Measurements from ENCODE around the gene PAK1. TPM values are rescaled to one million over a fixed set of nuclear protein-coding genes. Genes with fewer than 3 reads are reported as not detected.

The PAK1 gene
- total and polyA plus RNA-seq, 2 donors (not counting 1 experiment from before 2014, with no cell fraction given) = 11.9 to 23.4 TPM

DNA sequence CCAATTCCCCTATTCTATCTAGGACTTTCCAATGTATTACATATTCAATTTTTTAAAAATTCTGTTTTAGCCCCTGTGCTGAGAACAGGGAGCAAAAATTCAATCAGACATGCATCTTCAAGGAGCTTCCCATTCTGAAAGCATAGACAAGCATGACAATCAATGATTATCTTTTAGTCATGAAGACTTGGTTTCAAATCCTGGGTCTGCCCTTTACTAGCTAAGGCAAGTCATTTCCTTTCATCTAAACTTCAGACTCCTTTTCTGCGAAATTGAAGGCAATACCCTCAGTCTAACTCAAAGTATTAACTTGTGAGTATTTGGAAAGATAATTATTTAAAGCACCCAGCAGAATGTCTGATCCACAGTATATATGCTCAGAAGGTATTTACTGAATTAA is 24.1 kb downstream of the PAK1 start:
- Histone ChIP-seq H3K36me3 (replicated peaks in 1 of 2; ENCODE audit: control extremely low read depth in 1 of 2, control insufficient read depth in 1 of 2, extremely low read depth in 1 of 2, insufficient read depth in 2 of 2, low read length in 1 of 2) (no peaks in the 10 kb centered on the region), H3K27ac (ENCODE audit: low read length in 2 of 2) (no peak overlapping the region), H3K4me3 (ENCODE audit: control extremely low read depth in 1 of 5, extremely low read depth in 1 of 5, insufficient read depth in 1 of 5, low read depth in 2 of 5, low read length in 4 of 5) (no peak overlapping the region), H2AFZ (ENCODE audit: insufficient read depth, low read depth, low read length, poor library complexity, severe bottlenecking) (no peak overlapping the region), H3K9me3 (ENCODE audit: control extremely low read depth in 1 of 3, control insufficient read depth in 2 of 3, insufficient read depth in 1 of 3, low read length in 2 of 3) (no peaks in the 10 kb centered on the region), H4K20me1 (ENCODE audit: control insufficient read depth, insufficient read depth, low read length, poor library complexity, severe bottlenecking) (no peaks in the 10 kb centered on the region), H3K79me2 (ENCODE audit: control insufficient read depth, insufficient read depth, low read length) (no peaks in the 10 kb centered on the region), H3K4me1 (ENCODE audit: control insufficient read depth in 2 of 2, insufficient read depth in 2 of 2, low read length in 2 of 2) (peaks cover 10 to 11% of the 10 kb centered on the region in 2 donors), H3K4me2 (replicated peaks; ENCODE audit: low read depth, low read length, poor library complexity, severe bottlenecking) (no peak overlapping the region), H3K9ac (ENCODE audit: low read length) (no peak overlapping the region), H3K27me3 (replicated peaks in 1 of 4; ENCODE audit: control extremely low read depth in 1 of 4, control insufficient read depth in 3 of 4, insufficient read depth in 4 of 4, low read length in 3 of 4) (no peaks in the 10 kb centered on the region)
- H3K9me3 Mint-ChIP-seq (ENCODE audit: insufficient read depth) = no peaks in the 10 kb centered on the region
- no peak overlapping the region for H3K27ac Mint-ChIP-seq
- ATAC-seq (ENCODE audit: low read depth) (no peak), DNase-seq (no peak)
- no CpG with 5 or more reads among the region's 1 CpG for WGBS (ENCODE audit: insufficient coverage)
- intact Hi-C loops (cut with micrococcal nuclease) = loop anchor here (2.0 kb wide), 1 partner anchor 17 kb away; no protein-coding TSS in a partner anchor
- H3K4me3 Mint-ChIP-seq = no peak overlapping the region
- H3K4me1 Mint-ChIP-seq = peaks cover 18% of the 10 kb centered on the region
- ChIA-PET CTCF (no interaction called here), POLR2A (no interaction called here)
- H3K27me3 Mint-ChIP-seq = peaks cover 4% of the 10 kb centered on the region
- TF ChIP-seq EZH2 (IDR thresholded peaks at IDR 0.05; ENCODE audit: borderline replicate concordance, insufficient read depth, low read depth, low read length, poor library complexity, severe bottlenecking) (no peak), CTCF (IDR thresholded peaks at IDR 0.05) (no peak)

GRCh38 chr11:77449060-77449521 is 24.8 kb downstream of the PAK1 start:
- intact Hi-C loops (cut with micrococcal nuclease) = loop anchor here (2.0 kb wide), 1 partner anchor 18 kb away; no protein-coding TSS in a partner anchor
- DNase-seq (peak; percentile 44), ATAC-seq (ENCODE audit: low read depth) (no peak)
- peaks cover 10 to 11% of the 10 kb centered on the region in 2 donors for H3K4me1 ChIP-seq (ENCODE audit: control insufficient read depth in 2 of 2, insufficient read depth in 2 of 2, low read length in 2 of 2)
- H3K36me3 ChIP-seq (replicated peaks in 1 of 2; ENCODE audit: control extremely low read depth in 1 of 2, control insufficient read depth in 1 of 2, extremely low read depth in 1 of 2, insufficient read depth in 2 of 2, low read length in 1 of 2) = no peaks in the 10 kb centered on the region
- ChIA-PET POLR2A (no interaction called here), CTCF (no interaction called here)
- peak overlapping the region; percentile 8 for H2AFZ ChIP-seq (ENCODE audit: insufficient read depth, low read depth, low read length, poor library complexity, severe bottlenecking)
- no peak overlapping the region for H3K9ac ChIP-seq (ENCODE audit: low read length)
- H3K27ac Mint-ChIP-seq = peak overlapping the region; percentile 12
- no peaks in the 10 kb centered on the region for H3K9me3 ChIP-seq (ENCODE audit: control extremely low read depth in 1 of 3, control insufficient read depth in 2 of 3, insufficient read depth in 1 of 3, low read length in 2 of 3)
- 0% methylated on average over 1 of the region's 5 CpGs for WGBS (ENCODE audit: insufficient coverage)
- no peaks in the 10 kb centered on the region for H4K20me1 ChIP-seq (ENCODE audit: control insufficient read depth, insufficient read depth, low read length, poor library complexity, severe bottlenecking)
- no peak overlapping the region for H3K4me3 Mint-ChIP-seq
- H3K27me3 Mint-ChIP-seq = peaks cover 1% of the 10 kb centered on the region
- no peaks in the 10 kb centered on the region for H3K27me3 ChIP-seq (replicated peaks in 1 of 4; ENCODE audit: control extremely low read depth in 1 of 4, control insufficient read depth in 3 of 4, insufficient read depth in 4 of 4, low read length in 3 of 4)
- no peaks in the 10 kb centered on the region for H3K9me3 Mint-ChIP-seq (ENCODE audit: insufficient read depth)
- H3K4me1 Mint-ChIP-seq = peaks cover 18% of the 10 kb centered on the region
- no peaks in the 10 kb centered on the region for H3K79me2 ChIP-seq (ENCODE audit: control insufficient read depth, insufficient read depth, low read length)
- H3K27ac ChIP-seq (ENCODE audit: low read length in 2 of 2) = peak overlapping the region in 1 of 2 donors; percentile 52
- TF ChIP-seq EZH2 (IDR thresholded peaks at IDR 0.05; ENCODE audit: borderline replicate concordance, insufficient read depth, low read depth, low read length, poor library complexity, severe bottlenecking) (no peak), CTCF (IDR thresholded peaks at IDR 0.05) (no peak)
- H3K4me2 ChIP-seq (replicated peaks; ENCODE audit: low read depth, low read length, poor library complexity, severe bottlenecking) = peak overlapping the region; percentile 24
- H3K4me3 ChIP-seq (ENCODE audit: control extremely low read depth in 1 of 5, extremely low read depth in 1 of 5, insufficient read depth in 1 of 5, low read depth in 2 of 5, low read length in 4 of 5) = no peak overlapping the region

All from B cell (primary cell).